Measurements from ENCODE around the gene BCAS3. TPM values are rescaled to one million over a fixed set of nuclear protein-coding genes. Genes with fewer than 3 reads are reported as not detected.

The BCAS3 gene
- total RNA-seq, 2 experiments from 2014 or later = 20.1 to 31.8 TPM

DNA sequence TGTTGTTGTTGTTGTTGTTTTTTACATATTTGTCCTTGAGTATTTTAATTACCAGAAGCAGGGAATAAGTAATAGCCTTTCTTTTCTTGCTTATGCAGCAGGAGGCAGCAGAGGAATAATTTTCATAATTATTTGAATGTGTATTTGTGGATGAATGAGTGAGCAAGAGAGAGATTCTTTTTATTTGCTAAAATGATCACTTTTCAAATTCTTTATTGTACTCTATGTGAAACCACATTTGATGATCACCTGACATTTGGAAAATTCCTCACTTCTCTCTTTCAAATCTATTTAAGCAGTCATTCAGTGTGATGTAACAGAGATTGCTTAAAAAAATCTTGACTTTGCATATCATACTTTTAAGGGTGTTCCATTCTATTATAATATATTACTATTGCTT is 223.6 kb downstream of the BCAS3 start:
- TF ChIP-seq, protein P1, sequence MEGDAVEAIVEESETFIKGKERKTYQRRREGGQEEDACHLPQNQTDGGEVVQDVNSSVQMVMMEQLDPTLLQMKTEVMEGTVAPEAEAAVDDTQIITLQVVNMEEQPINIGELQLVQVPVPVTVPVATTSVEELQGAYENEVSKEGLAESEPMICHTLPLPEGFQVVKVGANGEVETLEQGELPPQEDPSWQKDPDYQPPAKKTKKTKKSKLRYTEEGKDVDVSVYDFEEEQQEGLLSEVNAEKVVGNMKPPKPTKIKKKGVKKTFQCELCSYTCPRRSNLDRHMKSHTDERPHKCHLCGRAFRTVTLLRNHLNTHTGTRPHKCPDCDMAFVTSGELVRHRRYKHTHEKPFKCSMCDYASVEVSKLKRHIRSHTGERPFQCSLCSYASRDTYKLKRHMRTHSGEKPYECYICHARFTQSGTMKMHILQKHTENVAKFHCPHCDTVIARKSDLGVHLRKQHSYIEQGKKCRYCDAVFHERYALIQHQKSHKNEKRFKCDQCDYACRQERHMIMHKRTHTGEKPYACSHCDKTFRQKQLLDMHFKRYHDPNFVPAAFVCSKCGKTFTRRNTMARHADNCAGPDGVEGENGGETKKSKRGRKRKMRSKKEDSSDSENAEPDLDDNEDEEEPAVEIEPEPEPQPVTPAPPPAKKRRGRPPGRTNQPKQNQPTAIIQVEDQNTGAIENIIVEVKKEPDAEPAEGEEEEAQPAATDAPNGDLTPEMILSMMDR (IDR thresholded peaks at IDR 0.05) = no peak
- Mint-ChIP-seq H3K36me3 (ENCODE audit: low read depth) (peaks cover 48% of the 10 kb centered on the region), H3K4me1 (ENCODE audit: low read depth) (no peaks in the 10 kb centered on the region), H3K27me3 (no peaks in the 10 kb centered on the region), H3K9me3 (peaks cover 9% of the 10 kb centered on the region), H3K27ac (no peak overlapping the region), H3K4me3 (no peak overlapping the region)
- no peaks in the 10 kb centered on the region for H3K27me3 ChIP-seq (ENCODE audit: control insufficient read depth in 1 of 2, insufficient read depth in 2 of 2, low read length in 2 of 2)
- no peak for DNase-seq
- H3K4me3 ChIP-seq (ENCODE audit: low read length) = no peak overlapping the region
- H3K4me1 ChIP-seq (ENCODE audit: insufficient read depth, low read length) = no peaks in the 10 kb centered on the region
- CTCF ChIA-PET = no interaction called here
- peaks cover 2% of the 10 kb centered on the region for H3K36me3 ChIP-seq (ENCODE audit: insufficient read depth, low read length)
- peaks cover 3 to 8% of the 10 kb centered on the region in 2 experiments for H3K9me3 ChIP-seq (ENCODE audit: control insufficient read depth in 1 of 2, insufficient read depth in 1 of 2, low read length in 2 of 2)
- POLR2A ChIA-PET = no interaction called here
- no peak for ATAC-seq (ENCODE audit: poor library complexity)
- intact Hi-C loops (cut with DNase I, micrococcal nuclease) = no loop called here
- no peak overlapping the region for H3K27ac ChIP-seq (ENCODE audit: low read depth in 1 of 2, low read length in 2 of 2)

DNA sequence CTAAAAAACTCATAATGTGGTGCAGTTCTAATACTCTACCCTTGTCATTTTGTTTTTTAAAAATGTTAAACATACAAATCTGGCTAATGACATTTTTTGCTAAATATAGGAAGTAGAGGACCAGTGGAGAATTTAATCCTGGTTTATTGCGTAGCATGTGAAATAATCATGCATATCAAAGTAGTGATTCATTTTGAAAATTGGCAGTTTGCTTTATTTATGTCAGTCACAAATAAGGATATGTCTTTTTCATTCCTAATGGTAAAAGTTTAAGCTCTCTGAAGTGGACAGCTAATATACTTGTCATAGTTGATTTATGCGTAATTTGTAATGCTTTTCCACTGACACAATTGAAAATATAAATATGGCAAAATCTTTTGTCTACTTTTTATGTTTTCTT is 224.2 kb downstream of the BCAS3 start:
- Histone ChIP-seq H3K4me1 (ENCODE audit: insufficient read depth, low read length) (no peaks in the 10 kb centered on the region), H3K4me3 (ENCODE audit: low read length) (no peak overlapping the region), H3K36me3 (ENCODE audit: insufficient read depth, low read length) (peaks cover 2% of the 10 kb centered on the region), H3K27ac (ENCODE audit: low read depth in 1 of 2, low read length in 2 of 2) (no peak overlapping the region), H3K27me3 (ENCODE audit: control insufficient read depth in 1 of 2, insufficient read depth in 2 of 2, low read length in 2 of 2) (no peaks in the 10 kb centered on the region), H3K9me3 (ENCODE audit: control insufficient read depth in 1 of 2, insufficient read depth in 1 of 2, low read length in 2 of 2) (peaks cover 3 to 5% of the 10 kb centered on the region in 2 experiments)
- ChIA-PET POLR2A (no interaction called here), CTCF (no interaction called here)
- H3K4me1 Mint-ChIP-seq (ENCODE audit: low read depth) = no peaks in the 10 kb centered on the region
- no peak for DNase-seq
- TF ChIP-seq, protein P1 (IDR thresholded peaks at IDR 0.05) = no peak
- intact Hi-C loops (cut with DNase I, micrococcal nuclease) = no loop called here
- ATAC-seq (ENCODE audit: poor library complexity) = no peak
- H3K27ac Mint-ChIP-seq = no peak overlapping the region
- no peaks in the 10 kb centered on the region for H3K27me3 Mint-ChIP-seq
- H3K36me3 Mint-ChIP-seq (ENCODE audit: low read depth) = peaks cover 43% of the 10 kb centered on the region
- peaks cover 4% of the 10 kb centered on the region for H3K9me3 Mint-ChIP-seq
- H3K4me3 Mint-ChIP-seq = no peak overlapping the region

DNA sequence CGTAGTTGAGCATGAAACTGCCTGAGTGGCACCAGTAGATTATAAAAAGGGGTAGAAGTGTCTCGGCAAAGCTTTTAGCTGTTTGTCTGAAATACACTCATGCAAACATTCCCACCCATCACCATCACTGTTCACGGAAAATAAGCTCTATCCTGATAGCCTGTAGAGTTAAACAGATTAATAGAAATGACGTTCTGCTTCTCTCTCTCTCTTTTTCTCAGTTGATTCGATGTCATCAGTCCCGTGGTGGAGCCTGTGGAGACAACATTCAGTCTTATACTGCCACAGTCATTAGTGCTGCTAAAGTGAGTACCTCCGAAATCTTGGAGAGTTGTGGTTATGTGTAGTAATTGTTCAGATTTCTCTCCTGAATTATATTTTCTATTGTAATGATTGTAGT is 224.7 kb downstream of the BCAS3 start:
- Histone ChIP-seq H3K4me3 (ENCODE audit: low read length) (no peak overlapping the region), H3K36me3 (ENCODE audit: insufficient read depth, low read length) (peaks cover 2% of the 10 kb centered on the region), H3K27me3 (ENCODE audit: control insufficient read depth in 1 of 2, insufficient read depth in 2 of 2, low read length in 2 of 2) (no peaks in the 10 kb centered on the region), H3K4me1 (ENCODE audit: insufficient read depth, low read length) (no peaks in the 10 kb centered on the region), H3K9me3 (ENCODE audit: control insufficient read depth in 1 of 2, insufficient read depth in 1 of 2, low read length in 2 of 2) (peaks cover 0 to 3% of the 10 kb centered on the region in 2 experiments), H3K27ac (ENCODE audit: low read depth in 1 of 2, low read length in 2 of 2) (no peak overlapping the region)
- no peak for DNase-seq
- Mint-ChIP-seq H3K36me3 (ENCODE audit: low read depth) (peaks cover 37% of the 10 kb centered on the region), H3K4me1 (ENCODE audit: low read depth) (no peaks in the 10 kb centered on the region), H3K27ac (no peak overlapping the region), H3K27me3 (no peaks in the 10 kb centered on the region), H3K4me3 (no peak overlapping the region), H3K9me3 (no peaks in the 10 kb centered on the region)
- intact Hi-C loops (cut with DNase I, micrococcal nuclease) = no loop called here
- ATAC-seq (ENCODE audit: poor library complexity) = no peak
- TF ChIP-seq, protein P1 (IDR thresholded peaks at IDR 0.05) = no peak
- ChIA-PET POLR2A (no interaction called here), CTCF (no interaction called here)
